ENCODE results near the gene ADAMTS20. TPM values are rescaled to one million over a fixed set of nuclear protein-coding genes. Genes with fewer than 3 reads are reported as not detected.
A peak's percentile ranks its signal among the peaks of the same experiment; 100 is the strongest.
"Not testable (repeated sequence)": the region's sequence is repeated elsewhere in the genome, so short reads cannot be mapped to it uniquely, and the experiment has no call there.

ADAMTS20 gene
- total and polyA plus RNA-seq, 7 donors, result not detected

DNA sequence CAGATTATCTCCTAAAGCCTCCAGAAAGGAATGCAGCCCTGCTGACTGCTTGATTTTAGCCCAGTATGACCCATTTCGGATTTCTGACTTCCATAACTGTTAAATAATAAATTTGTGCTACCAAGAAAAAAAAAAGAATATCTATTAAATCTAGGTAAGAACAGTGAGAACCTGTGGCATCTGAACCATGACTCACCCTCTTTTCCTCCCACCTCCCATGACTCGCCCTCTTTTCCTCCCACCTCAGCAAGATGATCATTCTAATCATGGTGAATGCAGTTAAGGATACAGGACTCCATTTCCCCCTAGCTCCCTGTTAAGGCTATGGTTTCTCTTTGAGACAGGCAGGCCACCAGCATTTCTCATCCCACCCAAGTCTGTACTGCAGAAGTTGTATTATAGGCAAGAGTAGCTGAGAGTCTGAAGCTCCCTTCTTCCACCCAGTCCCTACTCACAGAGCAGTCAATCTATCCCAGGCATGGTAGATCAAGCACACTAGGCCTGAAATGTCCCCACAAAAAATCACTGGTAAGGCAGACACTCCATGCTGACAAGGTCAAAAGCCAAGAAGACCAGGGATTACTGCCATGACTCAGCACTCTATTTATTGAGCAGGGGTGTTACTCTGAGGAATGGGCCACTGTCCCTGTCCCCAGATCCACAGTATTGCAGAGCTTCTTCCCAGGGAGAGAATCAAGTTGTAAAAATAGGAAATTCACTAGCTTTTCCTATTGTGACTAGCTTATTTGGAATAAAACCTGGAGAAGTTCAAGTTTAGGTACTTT is 188.9 kb downstream of the ADAMTS20 start:
- 33 to 62% methylated on average over 2 of the region's 2 CpGs for WGBS, 2 donors
- H3K27ac ChIP-seq, result no peak overlapping the region
- H3K4me1 ChIP-seq, result no peaks in the 10 kb centered on the region
- TF ChIP-seq POLR2AphosphoS5 (IDR thresholded peaks at IDR 0.05), result no peak
- no peak for TF ChIP-seq EP300 (IDR thresholded peaks at IDR 0.05)
- TF ChIP-seq POLR2A (IDR thresholded peaks at IDR 0.05), result no peak
- TF ChIP-seq, protein P1, sequence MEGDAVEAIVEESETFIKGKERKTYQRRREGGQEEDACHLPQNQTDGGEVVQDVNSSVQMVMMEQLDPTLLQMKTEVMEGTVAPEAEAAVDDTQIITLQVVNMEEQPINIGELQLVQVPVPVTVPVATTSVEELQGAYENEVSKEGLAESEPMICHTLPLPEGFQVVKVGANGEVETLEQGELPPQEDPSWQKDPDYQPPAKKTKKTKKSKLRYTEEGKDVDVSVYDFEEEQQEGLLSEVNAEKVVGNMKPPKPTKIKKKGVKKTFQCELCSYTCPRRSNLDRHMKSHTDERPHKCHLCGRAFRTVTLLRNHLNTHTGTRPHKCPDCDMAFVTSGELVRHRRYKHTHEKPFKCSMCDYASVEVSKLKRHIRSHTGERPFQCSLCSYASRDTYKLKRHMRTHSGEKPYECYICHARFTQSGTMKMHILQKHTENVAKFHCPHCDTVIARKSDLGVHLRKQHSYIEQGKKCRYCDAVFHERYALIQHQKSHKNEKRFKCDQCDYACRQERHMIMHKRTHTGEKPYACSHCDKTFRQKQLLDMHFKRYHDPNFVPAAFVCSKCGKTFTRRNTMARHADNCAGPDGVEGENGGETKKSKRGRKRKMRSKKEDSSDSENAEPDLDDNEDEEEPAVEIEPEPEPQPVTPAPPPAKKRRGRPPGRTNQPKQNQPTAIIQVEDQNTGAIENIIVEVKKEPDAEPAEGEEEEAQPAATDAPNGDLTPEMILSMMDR (IDR thresholded peaks at IDR 0.05), result no peak
- H3K36me3 ChIP-seq, result no peaks in the 10 kb centered on the region
- H3K27me3 ChIP-seq, result no peaks in the 10 kb centered on the region
- intact Hi-C loops (cut with DNase I), result no loop called here
- DNase-seq, result no peak
- H3K9me3 ChIP-seq, result no peaks in the 10 kb centered on the region
- no peak overlapping the region for H3K4me3 ChIP-seq

DNA sequence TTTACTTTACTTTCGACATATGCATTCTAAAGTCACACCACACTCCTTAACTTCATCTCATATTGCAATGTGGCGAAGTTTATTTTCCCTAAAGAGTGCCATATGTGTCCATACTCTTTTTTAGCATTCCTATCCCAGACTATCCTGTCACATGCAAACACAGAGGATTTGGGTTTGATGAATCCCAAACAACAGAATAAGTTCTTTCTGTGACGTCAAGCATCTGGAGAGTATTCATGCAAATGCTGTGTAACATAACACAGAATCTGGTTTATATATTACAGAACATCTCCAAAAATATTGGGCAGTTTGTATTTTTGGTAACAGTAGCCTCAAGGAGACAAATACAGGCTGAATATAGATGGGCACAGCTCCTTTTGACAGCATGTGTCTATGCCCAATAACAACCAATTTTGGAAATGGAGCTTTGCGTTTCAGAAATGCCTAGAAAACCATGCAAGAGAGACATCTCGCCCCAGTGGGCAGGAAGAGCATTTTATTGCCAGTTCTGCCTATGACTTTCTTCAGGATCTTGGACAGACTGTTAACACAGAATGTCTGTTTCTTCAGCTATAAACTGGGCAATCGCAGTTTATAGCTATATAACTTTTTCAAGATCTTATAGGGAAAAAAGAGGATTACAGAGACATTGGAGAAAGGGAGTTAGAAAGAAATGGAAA is 190.8 kb downstream of the ADAMTS20 start:
- intact Hi-C loops (cut with DNase I), result no loop called here
- WGBS, 2 donors, result 65 to 68% methylated on average over 6 of the region's 6 CpGs

DNA sequence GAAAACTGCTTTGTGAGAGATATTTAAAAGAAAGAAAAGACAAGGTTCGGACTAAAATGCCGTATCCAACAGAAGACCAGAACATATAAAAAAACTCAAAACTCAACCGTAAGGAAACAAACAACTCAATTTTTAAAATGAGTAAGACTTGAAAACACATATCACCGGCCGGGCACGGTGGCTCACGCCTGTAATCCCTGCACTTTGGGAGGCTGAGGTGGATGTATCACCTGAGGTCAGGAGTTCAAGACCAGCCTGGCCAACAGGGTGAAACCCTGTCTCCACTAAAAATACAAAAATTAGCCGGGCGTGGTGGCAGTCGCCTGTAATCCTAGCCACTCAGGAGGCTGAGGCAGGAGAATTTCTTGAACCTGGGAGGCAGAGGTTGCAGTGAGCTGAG is 192.0 kb downstream of the ADAMTS20 start:
- WGBS, 2 donors, result 93 to 96% methylated on average over 10 of the region's 10 CpGs
- DNase-seq; H3K9me3 ChIP-seq; H3K4me1 ChIP-seq; H3K27ac ChIP-seq; intact Hi-C loops (cut with DNase I); H3K4me3 ChIP-seq; H3K27me3 ChIP-seq; H3K36me3 ChIP-seq: not testable (repeated sequence)

More for the DNA sequence above, 190.8 kb downstream of the ADAMTS20 start:
- no peak for TF ChIP-seq POLR2A (IDR thresholded peaks at IDR 0.05)
- TF ChIP-seq, protein P1 (IDR thresholded peaks at IDR 0.05), result no peak
- no peak for TF ChIP-seq POLR2AphosphoS5 (IDR thresholded peaks at IDR 0.05)
- no peak for TF ChIP-seq EP300 (IDR thresholded peaks at IDR 0.05)
- Histone ChIP-seq H3K27me3 (no peaks in the 10 kb centered on the region), H3K27ac (no peak overlapping the region), H3K4me1 (no peaks in the 10 kb centered on the region), H3K36me3 (no peaks in the 10 kb centered on the region), H3K4me3 (no peak overlapping the region), H3K9me3 (no peaks in the 10 kb centered on the region)
- DNase-seq, result no peak

DNA sequence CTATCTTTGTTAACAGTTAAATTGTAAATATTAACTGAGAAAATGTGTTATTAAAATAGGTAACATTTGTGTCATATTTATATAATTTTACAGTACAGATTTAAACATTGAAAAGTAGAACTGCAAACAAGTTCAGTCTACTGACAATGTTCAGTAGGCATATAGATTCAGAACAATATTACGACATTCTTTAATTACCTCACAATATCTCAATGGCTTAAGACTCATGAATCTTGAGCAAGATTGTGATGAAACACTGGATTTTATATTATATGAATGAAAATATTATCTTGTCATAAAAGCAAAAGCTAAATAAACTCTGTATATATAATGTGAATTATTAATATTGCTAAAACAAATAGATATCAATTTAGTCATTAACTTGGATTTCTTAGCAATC is 194.9 kb downstream of the ADAMTS20 start:
- no peak for TF ChIP-seq EP300 (IDR thresholded peaks at IDR 0.05)
- no peaks in the 10 kb centered on the region for H3K36me3 ChIP-seq
- 90 to 93% methylated on average over 1 of the region's 1 CpG for WGBS, 2 donors
- H3K27me3 ChIP-seq, result no peaks in the 10 kb centered on the region
- H3K4me1 ChIP-seq, result no peaks in the 10 kb centered on the region
- H3K27ac ChIP-seq, result no peak overlapping the region
- intact Hi-C loops (cut with DNase I), result no loop called here
- DNase-seq, result no peak
- no peaks in the 10 kb centered on the region for H3K9me3 ChIP-seq
- no peak overlapping the region for H3K4me3 ChIP-seq

DNA sequence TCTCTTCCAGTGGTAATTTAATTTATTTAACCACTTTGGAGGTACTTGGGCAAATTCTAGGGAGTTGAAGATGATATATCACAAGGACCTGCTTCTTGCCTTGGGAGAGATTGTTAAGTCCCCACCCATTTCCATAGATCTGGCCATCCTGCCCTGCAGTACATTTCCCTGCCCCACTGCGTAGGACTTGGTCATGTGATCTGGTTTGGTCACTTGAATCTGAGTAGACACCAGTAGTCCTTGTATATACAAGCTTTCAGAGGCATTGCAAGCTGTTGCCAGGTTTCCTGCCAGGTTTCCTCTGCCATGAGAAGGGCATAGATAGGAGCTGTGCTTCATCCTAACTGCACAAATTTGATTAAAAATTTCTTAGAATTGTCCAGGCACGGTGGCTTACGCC is 200.0 kb downstream of the ADAMTS20 start:
- 71 to 80% methylated on average over 3 of the region's 3 CpGs for WGBS, 2 donors
- intact Hi-C loops (cut with DNase I), result no loop called here
- TF ChIP-seq, protein P1 (IDR thresholded peaks at IDR 0.05), result peak in 1 of 4 experiments; percentile 4
- TF ChIP-seq POLR2A (IDR thresholded peaks at IDR 0.05) (no peak), POLR2AphosphoS5 (IDR thresholded peaks at IDR 0.05) (no peak)
- no peaks in the 10 kb centered on the region for H3K36me3 ChIP-seq
- H3K27ac ChIP-seq, result no peak overlapping the region
- no peaks in the 10 kb centered on the region for H3K9me3 ChIP-seq
- no peak for DNase-seq
- no peaks in the 10 kb centered on the region for H3K27me3 ChIP-seq
- H3K4me3 ChIP-seq, result no peak overlapping the region
- H3K4me1 ChIP-seq, result no peaks in the 10 kb centered on the region
